Right lobe of liver (tissue), 4 donors: ENCODE data around the gene MINK1.

Source experiments
- POLR2A ChIP-seq: fragments of 450-650 bp; IDR thresholded peaks from one replicate; pipeline ENCODE4 v1.6.1; 2017; ENCODE audit warnings: antibody characterized with exemption, mild to moderate bottlenecking
- TF ChIP-seq, protein P1 (sequence below), 4 donors: fragments of 200-600 bp in 3 of 4; fragments of 450-650 bp in 1 of 4; IDR thresholded peaks; one replicate each; pipeline versions ENCODE4 v1.5.1 to v1.8.0; 2016 to 2022; ENCODE audit warnings: antibody characterized with exemption in 4 of 4, mild to moderate bottlenecking in 2 of 4
- donor health status: DM: no; HTN: no; CAD: no.
- donor health status: DM: no; HTN: no; CAD: no.
- donor health status: DM: no; HTN: yes; CAD: no.

DNA sequence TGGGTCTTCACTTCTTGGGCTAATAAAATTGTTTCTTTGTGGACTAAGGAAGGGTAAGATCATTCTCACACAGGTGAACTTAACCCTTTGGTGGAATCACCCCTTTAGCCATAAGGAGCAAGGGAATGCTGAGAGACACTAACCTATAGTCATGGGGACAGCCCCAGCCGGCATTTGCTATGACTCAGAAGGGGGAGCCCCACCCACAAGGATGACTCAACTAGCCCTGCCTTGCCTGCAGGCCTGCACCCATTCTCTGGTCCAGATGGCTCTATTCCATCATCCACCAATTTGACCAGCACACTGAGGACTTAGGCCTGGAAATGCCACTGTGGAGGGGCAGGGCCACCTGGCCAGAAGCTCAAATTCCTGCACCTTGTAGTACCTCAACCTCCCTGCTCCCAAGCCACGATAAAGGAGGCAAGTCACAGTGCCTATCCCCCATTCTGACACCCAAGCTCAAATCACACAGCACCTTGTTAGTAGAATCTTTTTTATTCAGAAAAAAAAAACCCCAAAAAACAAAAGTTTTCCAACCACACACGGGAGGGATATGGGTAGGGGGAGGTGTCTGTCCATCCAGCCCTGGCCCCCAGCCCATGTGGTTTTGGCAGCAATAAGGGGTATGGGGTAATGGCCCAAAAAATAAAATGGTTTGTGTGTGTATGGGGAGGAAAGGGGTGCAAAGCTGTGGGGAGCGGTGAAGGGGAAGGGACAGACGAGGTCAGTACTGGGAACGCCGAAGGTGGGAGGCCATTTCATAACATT is 112.2 kb downstream of the MINK1 start:
- TF ChIP-seq, protein P1, sequence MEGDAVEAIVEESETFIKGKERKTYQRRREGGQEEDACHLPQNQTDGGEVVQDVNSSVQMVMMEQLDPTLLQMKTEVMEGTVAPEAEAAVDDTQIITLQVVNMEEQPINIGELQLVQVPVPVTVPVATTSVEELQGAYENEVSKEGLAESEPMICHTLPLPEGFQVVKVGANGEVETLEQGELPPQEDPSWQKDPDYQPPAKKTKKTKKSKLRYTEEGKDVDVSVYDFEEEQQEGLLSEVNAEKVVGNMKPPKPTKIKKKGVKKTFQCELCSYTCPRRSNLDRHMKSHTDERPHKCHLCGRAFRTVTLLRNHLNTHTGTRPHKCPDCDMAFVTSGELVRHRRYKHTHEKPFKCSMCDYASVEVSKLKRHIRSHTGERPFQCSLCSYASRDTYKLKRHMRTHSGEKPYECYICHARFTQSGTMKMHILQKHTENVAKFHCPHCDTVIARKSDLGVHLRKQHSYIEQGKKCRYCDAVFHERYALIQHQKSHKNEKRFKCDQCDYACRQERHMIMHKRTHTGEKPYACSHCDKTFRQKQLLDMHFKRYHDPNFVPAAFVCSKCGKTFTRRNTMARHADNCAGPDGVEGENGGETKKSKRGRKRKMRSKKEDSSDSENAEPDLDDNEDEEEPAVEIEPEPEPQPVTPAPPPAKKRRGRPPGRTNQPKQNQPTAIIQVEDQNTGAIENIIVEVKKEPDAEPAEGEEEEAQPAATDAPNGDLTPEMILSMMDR (IDR thresholded peaks at IDR 0.05), result no peak
- TF ChIP-seq POLR2A, result peak; percentile 69
